Measurements from ENCODE around the gene GSN.

The GSN gene

GRCh38 chr9:121372239-121373010, 104.5 kb downstream of the GSN start:
- peak; percentile 58 for DNase-seq (ENCODE audit: low spot score)

DNA sequence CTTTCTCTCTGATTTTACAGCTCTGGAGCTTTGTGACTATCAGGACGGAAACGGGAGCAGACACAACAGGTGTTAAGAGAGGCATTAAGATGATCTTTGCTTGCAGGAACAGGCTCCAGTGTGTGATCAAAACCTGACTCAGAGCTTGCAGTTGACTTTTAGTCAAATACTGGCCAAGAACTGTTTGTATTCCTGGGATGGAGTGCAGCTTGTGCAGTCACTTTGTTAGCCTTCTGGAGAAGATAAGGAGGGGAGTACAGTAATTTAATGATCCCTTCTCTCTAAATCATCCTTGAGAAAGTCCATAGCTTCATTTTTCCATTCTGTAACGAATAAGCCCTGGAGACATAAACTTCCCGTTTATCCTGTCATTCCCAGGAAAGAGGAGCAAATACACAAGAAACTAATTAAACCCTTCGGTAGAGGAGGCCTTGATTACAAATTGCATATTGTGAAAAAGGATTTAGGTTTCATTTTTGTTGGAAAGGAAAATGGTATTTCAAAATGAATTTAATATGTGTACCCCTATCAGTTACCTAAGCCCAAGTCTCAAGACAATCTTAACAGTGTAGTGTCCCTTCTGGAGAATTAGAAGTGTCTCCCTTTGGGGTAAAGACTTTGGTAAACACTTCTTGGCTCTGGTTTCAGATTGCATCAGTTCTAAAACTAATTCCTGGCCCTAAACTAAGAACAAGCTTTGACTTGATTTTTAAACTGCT, 105.2 kb downstream of the GSN start:
- DNase-seq (ENCODE audit: low spot score): peak; percentile 15

GRCh38 chr9:121376214-121376830, 108.4 kb downstream of the GSN start:
- DNase-seq (ENCODE audit: low spot score): no peak

- DNase-seq (ENCODE audit: low spot score): no peak
These were observed 112.9 kb downstream of the GSN start for GRCh38 chr9:121380846-121381245.

All from HuH-7.5 (cell line).